ENCODE results near the gene SLC35E4.
"Not testable (repeated sequence)": the region's sequence is repeated elsewhere in the genome, so short reads cannot be mapped to it uniquely, and the experiment has no call there.

Gene SLC35E4

DNA sequence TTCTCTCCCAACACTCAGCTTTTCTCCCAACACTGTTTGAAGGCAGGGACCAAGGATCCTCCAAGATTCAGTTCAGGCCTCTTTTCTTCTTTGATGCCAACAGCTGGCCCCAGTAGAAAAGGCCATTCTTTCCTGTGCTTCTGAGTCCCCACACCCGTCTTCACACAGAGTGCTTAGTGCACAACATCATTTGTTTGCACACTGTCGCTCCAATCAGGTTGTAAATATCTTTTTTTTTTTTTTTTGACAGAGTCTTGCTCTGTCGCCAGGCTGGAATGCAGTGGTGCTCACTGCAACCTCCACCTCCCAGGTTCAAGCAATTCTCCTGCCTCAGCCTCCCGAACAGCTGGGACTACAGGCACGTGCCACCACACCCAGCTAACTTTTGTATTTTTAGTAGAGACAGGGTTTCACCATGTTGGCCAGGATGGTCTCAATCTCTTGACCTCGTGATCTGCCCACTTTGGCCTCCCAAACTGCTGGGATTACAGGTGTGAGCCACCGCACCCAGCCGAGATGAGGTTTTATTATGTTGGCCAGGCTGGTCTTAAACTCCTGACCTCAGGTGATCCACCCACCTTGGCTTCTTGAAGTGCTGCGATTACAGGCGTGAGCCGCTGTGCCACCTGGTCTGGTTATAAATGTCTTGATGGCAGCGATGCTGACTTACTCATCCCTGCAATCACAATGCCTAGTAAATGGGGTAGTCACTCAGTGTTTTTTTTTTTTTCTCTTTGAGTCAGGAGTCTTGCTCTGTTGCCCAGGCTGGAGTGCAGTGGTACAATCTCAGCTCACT, 44.5 kb downstream of the SLC35E4 start:
- in situ Hi-C loops (cut with MboI; ENCODE audit: low sequenced_read_pairs) = not testable (repeated sequence)

DNA sequence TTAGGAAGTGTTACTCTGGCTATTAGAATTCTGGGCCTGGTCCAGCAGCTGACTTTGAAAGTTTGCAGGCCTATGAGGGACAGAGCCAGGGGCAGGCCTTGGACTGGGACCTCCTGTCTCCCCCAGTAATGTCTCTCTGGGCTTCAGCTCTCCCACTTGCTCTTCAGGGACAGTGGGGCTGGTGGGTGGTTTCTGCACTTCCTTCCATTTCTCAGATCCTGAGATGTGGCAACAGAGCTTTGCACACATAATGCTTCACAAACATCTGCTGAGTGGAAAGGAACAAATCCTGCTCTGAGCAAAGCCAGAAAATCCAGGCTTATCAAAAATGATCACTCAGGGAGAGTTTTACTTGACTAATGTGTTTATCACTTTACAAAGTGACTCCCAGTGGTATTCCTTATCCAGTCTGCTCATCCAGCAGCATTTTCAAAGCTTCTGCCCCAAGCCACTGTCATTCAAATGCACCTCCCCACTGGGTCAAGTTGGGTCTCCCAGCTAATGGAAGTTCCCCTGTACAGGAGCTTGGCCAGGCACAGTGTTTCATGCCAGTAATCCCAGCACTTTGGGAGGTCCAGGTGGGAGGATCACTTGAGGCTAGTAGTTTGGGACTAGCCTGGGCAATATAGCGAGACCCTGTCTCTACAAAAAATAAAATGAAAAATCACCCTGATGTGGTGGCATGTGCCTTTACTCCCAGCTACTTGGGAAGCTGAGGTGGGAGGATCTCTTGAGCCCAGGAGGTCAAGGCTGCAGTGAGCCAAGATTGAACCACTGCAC, 45.6 kb downstream of the SLC35E4 start:
- in situ Hi-C loops (cut with MboI; ENCODE audit: low sequenced_read_pairs) = no loop called here

DNA sequence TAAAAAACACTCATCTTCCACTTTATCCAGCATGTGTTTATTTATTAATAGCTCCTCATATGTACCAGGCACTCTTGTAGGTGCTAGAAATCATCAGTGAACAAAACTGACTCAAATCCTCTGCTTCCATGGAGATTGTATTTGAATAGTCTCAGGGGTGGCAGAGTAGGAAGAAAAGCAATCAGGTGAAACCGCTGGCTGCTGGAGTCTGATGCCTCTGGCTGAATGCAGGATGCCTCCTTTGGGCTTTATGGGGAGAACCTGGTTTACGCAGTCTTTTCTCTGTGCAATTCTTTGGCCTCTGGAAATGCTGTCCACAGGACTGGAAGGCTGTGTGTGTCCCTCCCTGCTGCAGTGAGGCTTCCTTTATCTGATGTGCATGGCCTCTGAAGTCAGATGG, 46.2 kb downstream of the SLC35E4 start:
- in situ Hi-C loops (cut with MboI; ENCODE audit: low sequenced_read_pairs) = no loop called here

DNA sequence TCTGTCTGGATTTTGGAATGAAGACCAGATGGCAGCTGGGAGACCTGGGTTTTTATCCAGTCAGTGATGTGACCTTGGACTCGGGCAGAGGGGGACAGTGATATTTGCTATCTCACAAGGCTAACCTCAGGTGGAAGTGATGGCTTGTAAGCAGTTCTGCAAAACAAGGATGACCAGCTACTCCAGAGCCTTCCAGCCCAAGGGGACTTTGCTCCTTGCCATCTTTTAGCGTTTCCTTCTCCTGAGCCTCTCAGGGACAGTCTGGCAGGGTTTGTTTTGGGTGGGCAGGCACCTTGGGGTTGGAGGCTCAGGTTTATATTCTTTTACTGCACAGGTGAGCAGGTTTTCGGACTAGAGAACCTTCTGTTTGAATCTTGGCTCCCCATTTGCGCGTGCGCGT, 49.6 kb downstream of the SLC35E4 start:
- in situ Hi-C loops (cut with MboI; ENCODE audit: low sequenced_read_pairs) = no loop called here

DNA sequence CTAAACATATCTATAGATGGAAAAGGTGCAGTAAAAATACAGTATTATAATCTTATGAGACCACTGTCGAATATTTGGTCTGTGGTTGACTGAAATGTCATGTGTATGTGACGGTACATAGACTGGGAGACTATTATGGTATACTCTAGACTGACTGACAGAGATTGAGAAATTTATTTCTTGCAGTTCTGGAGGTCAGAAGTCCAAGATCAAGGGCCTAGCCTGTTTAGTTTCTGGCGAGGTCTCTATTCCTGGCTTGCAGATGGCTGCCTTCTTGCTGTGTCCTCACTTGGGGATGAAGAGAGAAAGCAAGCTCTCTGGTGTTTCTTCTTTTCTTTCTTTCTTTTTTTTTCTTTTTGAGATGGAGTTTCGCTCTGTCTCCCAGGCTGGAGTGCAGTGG, 51.8 kb downstream of the SLC35E4 start:
- in situ Hi-C loops (cut with MboI; ENCODE audit: low sequenced_read_pairs) = no loop called here

DNA sequence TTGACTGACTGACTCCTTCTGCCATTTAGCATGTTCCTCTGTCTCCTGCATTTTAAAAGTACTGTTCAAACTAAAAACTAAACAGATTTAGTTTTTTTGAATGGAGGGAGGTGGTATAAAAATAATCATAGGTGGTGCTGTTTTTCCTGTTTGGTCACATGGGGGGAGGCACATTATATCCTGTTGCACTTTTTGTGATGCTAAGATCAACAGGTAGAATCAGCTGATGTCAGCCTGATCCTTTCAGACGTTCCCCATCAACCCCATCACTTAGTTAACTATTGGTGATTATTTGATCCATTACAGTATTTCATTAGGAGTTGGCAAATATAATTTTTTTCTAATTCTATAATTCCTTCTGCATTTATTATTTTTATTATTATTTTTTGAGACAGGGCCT, 54.0 kb downstream of the SLC35E4 start:
- in situ Hi-C loops (cut with MboI; ENCODE audit: low sequenced_read_pairs) = no loop called here

DNA sequence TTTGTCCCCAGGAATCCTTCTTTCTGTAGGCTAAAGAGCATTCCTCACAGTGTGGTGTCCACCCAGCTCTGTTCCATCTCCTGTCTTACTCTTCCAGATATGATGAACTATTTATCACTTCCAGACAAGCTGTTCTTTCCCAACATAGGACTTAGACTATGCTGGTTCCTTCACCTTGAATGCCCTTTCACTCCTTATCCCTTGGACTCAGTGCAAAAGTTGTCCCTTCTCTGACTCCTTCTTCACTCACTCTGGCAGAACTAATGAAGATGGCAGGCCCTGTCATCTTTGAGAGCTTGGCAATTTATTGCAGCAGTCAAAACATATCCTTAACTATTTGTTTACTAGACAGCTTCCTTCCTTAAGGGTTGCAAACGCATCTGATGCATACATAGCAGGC, 55.6 kb downstream of the SLC35E4 start:
- in situ Hi-C loops (cut with MboI; ENCODE audit: low sequenced_read_pairs) = no loop called here

DNA sequence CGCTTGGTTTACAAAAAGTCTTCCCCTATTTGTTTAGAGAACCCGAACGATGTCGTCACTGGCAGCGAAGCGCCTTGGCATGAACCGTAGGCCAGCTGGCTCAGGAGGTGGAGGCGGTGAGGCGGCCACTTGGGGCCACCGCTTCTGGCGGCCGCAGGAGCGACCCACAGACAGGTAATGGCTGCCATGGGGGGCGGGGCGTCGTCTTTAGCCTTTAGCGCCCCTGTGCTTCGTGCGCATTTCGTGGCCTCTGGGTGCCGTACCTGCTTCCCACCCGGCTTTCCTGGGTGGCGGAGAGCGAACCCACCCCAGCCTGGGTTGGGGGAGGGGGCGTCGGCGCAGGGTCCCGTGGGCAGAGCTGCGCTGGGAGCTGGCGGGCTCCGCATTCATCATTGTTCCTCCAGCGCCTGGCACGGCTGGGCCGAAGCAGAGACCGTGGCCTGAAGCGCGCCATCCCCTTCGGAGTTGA, 58.6 kb downstream of the SLC35E4 start:
- in situ Hi-C loops (cut with MboI; ENCODE audit: low sequenced_read_pairs) = no loop called here

DNA sequence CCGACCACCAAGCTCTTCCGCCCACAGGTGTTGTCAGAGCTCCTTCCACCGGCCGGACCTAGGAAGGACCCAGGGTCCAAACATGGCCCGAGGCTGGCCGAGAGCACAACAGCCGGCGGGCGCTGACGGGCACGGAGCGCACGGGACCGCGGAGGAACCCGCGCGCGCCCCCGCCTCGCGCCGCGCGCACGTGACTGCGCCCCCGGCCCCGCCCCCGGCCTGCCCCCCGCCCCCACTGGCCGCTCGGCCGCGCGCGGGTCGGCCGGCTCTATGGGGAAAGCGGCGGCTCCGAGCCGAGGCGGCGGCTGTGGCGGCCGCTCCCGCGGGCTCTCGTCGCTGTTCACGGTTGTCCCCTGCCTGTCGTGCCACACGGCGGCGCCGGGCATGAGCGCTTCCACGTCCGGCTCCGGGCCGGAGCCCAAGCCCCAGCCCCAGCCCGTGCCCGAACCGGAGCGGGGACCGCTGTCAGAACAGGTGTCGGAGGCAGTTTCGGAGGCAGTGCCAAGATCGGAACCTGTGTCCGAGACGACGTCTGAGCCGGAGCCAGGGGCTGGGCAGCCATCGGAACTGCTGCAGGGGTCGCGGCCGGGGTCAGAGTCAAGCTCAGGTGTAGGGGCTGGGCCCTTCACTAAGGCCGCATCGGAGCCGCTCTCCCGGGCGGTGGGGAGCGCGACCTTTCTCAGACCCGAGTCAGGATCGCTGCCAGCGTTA, 59.2 kb downstream of the SLC35E4 start, which contains the start of gene OSBP2:
Gene OSBP2 (plus strand): TSS at position 235 of the 711 bp plus-strand sequence. CDS start 36 bp downstream, at position 271.
- in situ Hi-C loops (cut with MboI; ENCODE audit: low sequenced_read_pairs) = no loop called here

DNA sequence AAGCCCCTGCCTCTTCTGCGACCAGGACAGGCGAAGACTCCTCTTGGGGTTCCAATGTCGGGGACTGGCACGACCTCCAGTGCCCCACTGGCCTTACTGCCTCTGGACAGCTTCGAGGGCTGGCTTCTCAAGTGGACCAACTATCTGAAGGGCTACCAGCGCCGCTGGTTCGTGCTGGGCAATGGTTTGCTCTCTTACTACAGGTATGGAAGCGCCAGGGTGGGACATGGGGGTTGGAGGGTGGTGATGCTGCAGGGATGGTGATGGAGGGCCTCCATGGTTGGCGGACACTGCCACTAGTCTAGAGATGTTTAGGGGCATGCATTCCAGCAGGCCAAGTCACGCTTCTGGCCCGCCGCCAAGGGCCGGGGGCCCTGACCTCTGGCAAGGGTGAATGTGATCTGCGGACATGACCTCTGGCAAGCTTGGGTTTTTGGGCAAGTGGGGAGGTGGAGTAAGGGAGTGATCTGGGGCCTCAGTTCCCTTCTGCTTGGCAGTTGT, 59.8 kb downstream of the SLC35E4 start:
- in situ Hi-C loops (cut with MboI; ENCODE audit: low sequenced_read_pairs) = no loop called here

DNA sequence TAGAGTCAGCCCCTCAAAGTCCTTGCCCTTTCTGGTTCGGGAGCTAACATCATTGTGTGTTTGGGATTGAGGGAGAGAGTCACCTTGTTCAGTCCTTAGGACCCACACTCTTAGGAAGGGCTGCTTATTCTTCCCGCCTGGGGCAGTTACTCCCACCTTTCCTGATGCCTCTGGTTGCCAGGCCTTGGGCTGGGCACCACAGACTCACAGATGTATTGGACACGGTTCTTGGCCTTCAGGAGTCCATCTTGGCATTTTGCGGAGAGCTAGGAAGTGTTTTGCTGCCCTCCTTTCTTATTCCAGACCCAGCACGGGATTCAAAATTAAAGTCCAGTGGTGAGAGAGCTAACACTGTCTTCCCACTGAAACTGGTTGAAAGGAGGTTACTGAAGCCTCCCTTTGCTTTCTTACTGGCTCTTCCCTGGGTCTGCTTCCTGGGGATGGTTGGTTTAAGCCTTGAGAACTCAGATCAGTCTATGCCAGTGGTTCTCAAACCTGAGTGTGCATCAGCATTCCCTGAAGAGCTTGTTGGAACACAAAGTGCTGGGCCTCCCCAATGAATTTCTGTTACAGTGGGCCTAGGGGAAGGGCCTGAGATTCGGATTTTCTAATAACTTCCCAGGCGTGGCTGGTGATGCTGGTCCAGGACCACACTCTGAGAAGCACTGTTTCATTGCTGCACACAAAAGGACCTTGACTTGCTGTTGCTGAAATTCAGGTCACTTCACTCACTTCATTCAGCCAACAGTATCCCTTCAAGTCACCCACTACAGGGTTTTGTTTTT, 60.5 kb downstream of the SLC35E4 start:
- in situ Hi-C loops (cut with MboI; ENCODE audit: low sequenced_read_pairs) = no loop called here
